CD4-positive, alpha-beta T cell treated with Interleukin-4 for 4 hours (primary cell): ENCODE data around the gene OR10W1.

Source experiments
- DNase-seq: peaks from one replicate; pipeline ENCODE4 v3.0.0-alpha.2; 2020

The OR10W1 gene

GRCh38 chr11:58268142-58268541 is at the start of gene OR10W1:
Gene OR10W1, minus strand, starts transcription at chr11:58268260. Its CDS starts 402 bp downstream, at chr11:58267858.
- no peak for DNase-seq

- no peak for DNase-seq
These were observed 48.1 kb upstream of the OR10W1 start for GRCh38 chr11:58316142-58316541.

DNA sequence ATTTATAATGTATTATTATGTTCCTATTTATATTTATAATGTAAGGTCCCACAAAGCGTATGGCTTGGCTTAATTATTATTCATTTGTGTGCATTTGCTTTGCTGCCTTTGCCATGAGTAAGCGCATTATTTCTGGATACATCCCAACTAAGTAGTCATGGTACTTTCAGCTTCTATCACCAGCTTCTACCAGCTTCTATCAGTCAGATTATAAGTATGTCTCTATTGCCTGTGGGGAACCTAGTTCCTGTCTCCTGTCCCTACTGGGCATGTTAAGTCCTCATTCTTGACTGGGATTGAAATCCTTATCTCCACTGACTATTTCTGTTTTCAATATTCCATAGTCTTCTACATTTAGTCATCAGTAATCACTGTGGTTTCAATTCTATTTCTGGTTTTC is 33.5 kb upstream of the OR10W1 start:
- no peak for DNase-seq

- no peak for DNase-seq
These were observed 24.0 kb upstream of the OR10W1 start for GRCh38 chr11:58292017-58292416.

DNA sequence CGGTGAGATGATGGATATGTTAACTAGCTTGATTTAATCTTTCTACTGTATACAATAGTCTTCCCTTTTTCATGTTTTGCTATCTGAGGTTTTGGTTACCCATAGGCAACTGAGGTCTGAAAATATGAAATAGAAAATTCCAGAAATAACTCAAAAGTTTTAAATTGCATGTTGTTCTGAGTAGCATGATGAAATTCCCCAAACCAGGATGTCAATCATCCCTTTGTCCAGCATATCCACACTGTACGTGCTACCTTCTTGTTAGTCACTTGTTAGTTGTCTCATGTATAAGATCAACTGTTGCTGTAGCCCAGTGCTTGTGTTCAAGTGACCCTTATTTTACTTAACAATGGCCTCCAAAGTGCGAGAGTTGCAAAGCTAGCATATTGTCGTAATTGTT is 21.2 kb upstream of the OR10W1 start:
- no peak for DNase-seq

DNA sequence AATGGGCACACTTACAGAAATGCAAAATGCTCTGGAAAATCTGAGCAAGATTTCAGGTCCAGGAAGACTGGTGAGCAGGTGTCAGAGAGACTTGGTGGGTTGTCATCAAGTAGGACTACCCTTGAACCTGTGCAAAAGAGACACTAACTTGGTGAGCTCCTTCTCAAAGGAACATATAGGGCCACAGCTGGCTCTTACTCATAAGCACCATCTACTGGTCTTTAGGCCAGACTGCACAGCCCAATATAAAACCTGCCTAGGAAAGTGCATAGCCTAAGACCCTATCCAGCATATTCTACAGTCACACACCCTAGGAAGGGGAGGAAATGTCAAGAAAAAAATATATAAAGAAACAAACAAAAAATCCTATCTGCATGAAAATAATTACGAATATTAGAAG is 18.2 kb upstream of the OR10W1 start:
- peak; percentile 1 for DNase-seq

DNA sequence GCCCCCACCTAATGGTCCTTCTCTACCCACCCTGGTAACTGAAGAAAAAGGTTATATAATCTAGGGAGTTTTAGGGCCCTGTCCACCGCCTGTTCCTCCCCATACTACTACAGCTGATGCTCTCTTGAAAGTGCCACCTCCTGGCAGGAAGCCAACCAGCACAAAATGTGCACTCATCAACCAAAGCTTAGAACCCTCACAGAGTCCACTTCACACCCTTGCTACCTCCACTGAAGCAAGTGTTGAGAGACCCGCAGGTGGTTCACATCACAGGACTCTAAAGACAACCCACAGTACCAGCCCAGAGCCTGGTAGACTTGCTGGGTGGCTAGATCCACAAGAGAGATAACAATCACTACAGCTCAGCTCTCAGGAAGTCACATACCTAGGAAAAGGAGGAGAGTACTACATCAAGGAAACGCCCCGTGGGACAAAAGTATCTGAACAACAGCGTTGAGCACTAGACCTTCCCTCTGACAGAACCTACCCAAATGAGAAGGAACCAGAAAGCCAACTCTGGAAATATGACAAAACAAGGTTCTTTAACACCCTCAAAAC is 17.5 kb upstream of the OR10W1 start:
- DNase-seq = no peak

DNA sequence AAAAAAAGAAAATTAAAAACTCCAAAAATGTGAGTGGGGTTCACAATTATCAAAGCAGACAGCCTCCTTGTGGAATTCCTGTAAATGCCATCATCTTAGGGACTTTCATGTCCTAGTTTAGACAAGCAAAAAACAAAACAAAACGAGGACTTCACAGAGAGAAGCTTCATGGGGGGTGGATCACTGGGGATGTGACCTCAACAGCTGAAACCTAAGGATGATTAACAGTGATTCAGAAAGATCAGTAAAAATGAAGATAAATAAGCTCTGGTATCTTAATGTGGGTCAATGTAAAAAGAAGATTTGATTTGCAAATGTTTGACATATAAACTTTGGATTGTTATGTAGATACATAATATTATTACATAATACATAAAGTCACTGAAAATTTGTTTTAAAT is 8.1 kb upstream of the OR10W1 start:
- no peak for DNase-seq

DNA sequence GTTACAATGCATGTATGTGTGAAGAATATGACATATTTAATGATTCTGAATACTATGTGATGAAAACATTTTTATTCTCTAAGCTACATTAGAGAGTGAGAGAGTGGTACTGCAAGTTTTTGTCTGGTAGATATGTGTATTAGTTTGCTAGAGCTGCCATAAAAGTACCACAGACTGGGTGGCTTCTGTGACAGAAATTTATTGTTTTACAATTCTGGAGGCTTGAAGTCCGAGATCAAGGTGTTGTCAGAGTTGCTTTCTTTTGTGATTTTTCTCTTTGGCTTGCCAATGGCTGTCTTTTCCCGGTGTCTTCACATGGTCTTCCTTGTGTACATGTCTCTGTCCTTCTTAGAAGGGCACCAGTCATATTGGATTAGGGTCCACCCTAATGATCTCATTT is 6.9 kb upstream of the OR10W1 start:
- no peak for DNase-seq

GRCh38 chr11:58259983-58260382 is 8.1 kb downstream of the OR10W1 start:
- DNase-seq = no peak

DNA sequence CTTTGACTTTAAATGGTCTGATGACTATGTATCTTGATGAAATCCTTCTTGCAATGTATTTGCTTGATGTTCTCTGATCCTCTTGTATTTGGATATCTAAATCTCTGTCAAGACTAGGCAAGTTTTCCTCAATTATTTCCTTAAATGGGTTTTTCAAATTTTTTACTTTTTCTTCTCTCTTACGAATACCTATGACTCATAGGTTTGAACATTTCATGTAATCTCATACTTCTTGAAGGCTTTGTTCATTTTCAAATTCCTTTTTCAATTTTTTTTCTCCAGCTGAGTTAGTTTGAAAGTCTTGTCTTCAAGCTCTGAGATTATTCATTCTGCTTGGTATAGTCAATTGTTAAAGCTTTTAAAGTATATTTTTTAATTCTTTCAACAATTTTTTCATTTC is 13.1 kb downstream of the OR10W1 start:
- DNase-seq = no peak

- DNase-seq = no peak
These were observed 24.1 kb downstream of the OR10W1 start for GRCh38 chr11:58243954-58244353.

GRCh38 chr11:58227956-58228615 is 40.0 kb downstream of the OR10W1 start:
- DNase-seq = no peak

DNA sequence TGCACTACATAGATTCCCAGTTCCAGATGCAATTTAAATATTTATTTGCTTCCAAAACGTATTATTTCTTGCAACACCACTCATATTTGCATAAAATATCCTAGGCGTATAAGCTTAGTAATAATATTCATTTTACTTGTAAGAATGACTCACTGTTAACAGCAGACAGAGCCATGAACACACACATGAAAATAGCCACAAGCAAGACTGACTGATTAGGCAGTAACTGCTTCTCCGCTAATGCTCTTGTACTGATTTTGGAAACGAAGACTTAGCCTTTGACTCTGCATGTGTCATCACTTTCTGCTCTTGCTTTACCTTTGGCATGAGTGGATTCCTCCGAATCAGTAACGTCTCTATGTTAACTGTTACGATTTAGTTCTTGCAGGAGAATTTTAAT is 45.3 kb downstream of the OR10W1 start:
- DNase-seq = no peak
